Neuronal stem cell (in vitro differentiated cells): ENCODE measurements around the gene DEGS2.

ENCODE experiments used
- DNase-seq: peaks from one replicate; pipeline ENCODE4 v3.0.0-alpha.2; 2013; ENCODE audit warnings: low spot score
- H2AFZ ChIP-seq: one replicate; pipeline ENCODE4 v1.6.1; 2013; ENCODE audit warnings: mild to moderate bottlenecking, low read length, inconsistent platforms
- H2AK5ac ChIP-seq: 2 replicates; pipeline ENCODE4 v1.6.1; 2013; ENCODE audit warnings: low read depth, mild to moderate bottlenecking, inconsistent platforms, low read length, moderate library complexity, mixed read lengths
- H2BK120ac ChIP-seq: 2 replicates; pipeline ENCODE4 v1.6.1; 2013; ENCODE audit warnings: low read depth, mild to moderate bottlenecking, inconsistent platforms, low read length, moderate library complexity, mixed read lengths
- H2BK12ac ChIP-seq: one replicate; pipeline ENCODE4 v1.6.1; 2013; ENCODE audit warnings: low read length, inconsistent platforms
- H2BK15ac ChIP-seq: 2 replicates; pipeline ENCODE4 v1.6.1; 2013; ENCODE audit warnings: mild to moderate bottlenecking, low read length, inconsistent platforms, mixed read lengths
- H2BK5ac ChIP-seq: one replicate; pipeline ENCODE4 v1.6.1; 2013; ENCODE audit warnings: inconsistent platforms, mild to moderate bottlenecking, low read length, moderate library complexity
- H3K14ac ChIP-seq: one replicate; pipeline ENCODE4 v1.6.1; 2013; ENCODE audit warnings: low read length, inconsistent platforms
- H3K18ac ChIP-seq: 2 replicates; pipeline ENCODE4 v1.6.1; 2013; ENCODE audit warnings: low read length, inconsistent platforms
- H3K23ac ChIP-seq: 2 replicates; pipeline ENCODE4 v1.6.1; 2013; ENCODE audit warnings: low read depth, mild to moderate bottlenecking, mixed read lengths, low read length, inconsistent platforms; ENCODE audit not compliant: poor library complexity
- H3K27ac ChIP-seq: replicated peaks from 3 replicates; pipeline ENCODE4 v1.5.1; 2013; ENCODE audit warnings: low read length, inconsistent platforms
- H3K27me3 ChIP-seq, 3 experiments: 2 replicates each; pipeline ENCODE4 v1.6.1; 2013; ENCODE audit warnings: low read length in 3 of 3, mild to moderate bottlenecking in 2 of 3, inconsistent platforms in 1 of 3, low read depth in 1 of 3, mixed read lengths in 1 of 3, moderate library complexity in 1 of 3; ENCODE audit not compliant: control insufficient read depth in 3 of 3, insufficient read depth in 3 of 3
- H3K36me3 ChIP-seq, 2 donors: replicated peaks in 1 of 2; 2 replicates each; pipeline ENCODE4 v1.6.1; 2013; ENCODE audit warnings: low read length in 2 of 2; ENCODE audit not compliant: control insufficient read depth in 2 of 2, insufficient read depth in 2 of 2
- H3K4ac ChIP-seq: 2 replicates; pipeline ENCODE4 v1.6.1; 2013; ENCODE audit warnings: inconsistent platforms, mild to moderate bottlenecking, low read length, moderate library complexity
- H3K4me1 ChIP-seq, 2 donors: 1 replicate in 1 of 2; 2 replicates in 1 of 2; pipeline ENCODE4 v1.6.1; 2013; ENCODE audit warnings: low read length in 2 of 2, low read depth in 1 of 2; ENCODE audit not compliant: control insufficient read depth in 2 of 2, insufficient read depth in 1 of 2
- H3K4me2 ChIP-seq: one replicate; pipeline ENCODE4 v1.6.1; 2013; ENCODE audit warnings: mild to moderate bottlenecking, low read length, inconsistent platforms; ENCODE audit not compliant: insufficient read depth, poor library complexity, severe bottlenecking
- H3K4me3 ChIP-seq, 2 donors: 2 replicates each; pipeline ENCODE4 v1.5.1; 2013; ENCODE audit warnings: low read length in 2 of 2, mild to moderate bottlenecking in 2 of 2, inconsistent platforms in 1 of 2, moderate library complexity in 1 of 2
- H3K79me1 ChIP-seq: one replicate; pipeline ENCODE4 v1.6.1; 2013; ENCODE audit warnings: low read depth, mild to moderate bottlenecking, inconsistent platforms, low read length, moderate library complexity
- H3K9ac ChIP-seq: one replicate; pipeline ENCODE4 v1.6.1; 2013; ENCODE audit warnings: mild to moderate bottlenecking, low read depth, low read length, inconsistent platforms; ENCODE audit not compliant: poor library complexity
- H3K9me3 ChIP-seq, 2 donors: replicated peaks in 1 of 2; 2 replicates each; pipeline versions ENCODE3 to v1.6.1; 2013; ENCODE audit warnings: low read length in 2 of 2, mild to moderate bottlenecking in 2 of 2, inconsistent platforms in 1 of 2, low read depth in 1 of 2, mixed read lengths in 1 of 2, moderate library complexity in 1 of 2; ENCODE audit not compliant: control insufficient read depth in 2 of 2, insufficient read depth in 1 of 2
- H4K8ac ChIP-seq: one replicate; pipeline ENCODE4 v1.6.1; 2013; ENCODE audit warnings: low read depth, mild to moderate bottlenecking, inconsistent platforms, low read length, moderate library complexity
- H4K91ac ChIP-seq: one replicate; pipeline ENCODE4 v1.6.1; 2013; ENCODE audit warnings: low read length, low read depth, mild to moderate bottlenecking, inconsistent platforms; ENCODE audit not compliant: poor library complexity
- WGBS, 2 donors: extraction: QIAGEN DNeasy Blood & Tissue Kit; methylation state at CpG; one replicate each; pipeline ENCODE4 v1.1.7; 2013; ENCODE audit warnings: missing lambda C conversion rate in 2 of 2, mixed read lengths in 1 of 2; ENCODE audit not compliant: insufficient read length in 2 of 2, insufficient replicate concordance in 1 of 2; ENCODE audit errors: extremely low coverage in 2 of 2; 5-methylcytosine and 5-hydroxymethylcytosine counted together

The DEGS2 gene

GRCh38 chr14:100116134-100116533 lies 43.3 kb downstream of the DEGS2 start:
- Histone ChIP-seq H3K23ac (no peak overlapping the region), H3K36me3 (peaks cover 0 to 18% of the 10 kb centered on the region in 2 donors), H3K4me3 (no peak overlapping the region), H2BK120ac (no peak overlapping the region), H2AFZ (no peak overlapping the region), H3K14ac (no peak overlapping the region), H2BK12ac (no peak overlapping the region), H3K4ac (no peak overlapping the region), H3K4me2 (no peak overlapping the region), H2BK5ac (no peak overlapping the region), H4K91ac (no peak overlapping the region), H3K27me3 (peaks cover 0 to 1% (median 0%) of the 10 kb centered on the region in 3 experiments), H3K18ac (peak overlapping the region; percentile 25), H4K8ac (no peak overlapping the region), H2AK5ac (no peak overlapping the region), H3K9ac (peak overlapping the region; percentile 7), H2BK15ac (no peak overlapping the region), H3K9me3 (peaks cover 0 to 2% of the 10 kb centered on the region in 2 donors), H3K79me1 (no peaks in the 10 kb centered on the region), H3K27ac (no peak overlapping the region), H3K4me1 (peaks cover 0 to 13% of the 10 kb centered on the region in 2 donors)
- no CpG with 5 or more reads among the region's 3 CpGs for WGBS, 2 donors
- DNase-seq: no peak

GRCh38 chr14:100115726-100116125 lies 43.7 kb downstream of the DEGS2 start:
- Histone ChIP-seq H3K36me3 (peaks cover 0 to 20% of the 10 kb centered on the region in 2 donors), H4K91ac (no peak overlapping the region), H3K4ac (no peak overlapping the region), H3K18ac (peak overlapping the region; percentile 25), H3K14ac (no peak overlapping the region), H4K8ac (no peak overlapping the region), H3K27ac (no peak overlapping the region), H3K4me3 (peak overlapping the region in 1 of 2 donors; percentile 9), H3K4me1 (peaks cover 0 to 13% of the 10 kb centered on the region in 2 donors), H2BK5ac (no peak overlapping the region), H2BK120ac (no peak overlapping the region), H2AFZ (no peak overlapping the region), H2BK15ac (no peak overlapping the region), H3K4me2 (no peak overlapping the region), H3K9ac (peak overlapping the region; percentile 7), H3K23ac (no peak overlapping the region), H3K27me3 (peaks cover 0 to 1% (median 0%) of the 10 kb centered on the region in 3 experiments), H3K79me1 (no peaks in the 10 kb centered on the region), H2AK5ac (no peak overlapping the region), H3K9me3 (peaks cover 0 to 2% of the 10 kb centered on the region in 2 donors), H2BK12ac (no peak overlapping the region)
- no peak for DNase-seq
- WGBS, 2 donors: no CpG with 5 or more reads among the region's 8 CpGs

- H3K14ac ChIP-seq: no peak overlapping the region
- peak overlapping the region; percentile 18 for H3K23ac ChIP-seq
- H3K9ac ChIP-seq: peak overlapping the region; percentile 25
- no CpG with 5 or more reads among the region's 6 CpGs for WGBS, 2 donors
- DNase-seq: no peak
- no peak overlapping the region for H2BK120ac ChIP-seq
- H3K4ac ChIP-seq: no peak overlapping the region
- H2AFZ ChIP-seq: no peak overlapping the region
- H3K79me1 ChIP-seq: no peaks in the 10 kb centered on the region
- H3K4me3 ChIP-seq: peak overlapping the region in 1 of 2 donors; percentile 9
- no peak overlapping the region for H2AK5ac ChIP-seq
- peaks cover 0 to 25% of the 10 kb centered on the region in 2 donors for H3K36me3 ChIP-seq
- H3K27me3 ChIP-seq: peaks cover 0 to 1% (median 0%) of the 10 kb centered on the region in 3 experiments
- H2BK15ac ChIP-seq: no peak overlapping the region
- no peak overlapping the region for H2BK5ac ChIP-seq
- H3K4me2 ChIP-seq: no peak overlapping the region
- H2BK12ac ChIP-seq: no peak overlapping the region
- no peak overlapping the region for H3K27ac ChIP-seq
- H4K8ac ChIP-seq: no peak overlapping the region
- peaks cover 0 to 13% of the 10 kb centered on the region in 2 donors for H3K4me1 ChIP-seq
- H3K18ac ChIP-seq: no peak overlapping the region
- H4K91ac ChIP-seq: no peak overlapping the region
- H3K9me3 ChIP-seq: peaks cover 0 to 2% of the 10 kb centered on the region in 2 donors
Measured at GRCh38 chr14:100115236-100115635, 44.2 kb downstream of the DEGS2 start.

DNA sequence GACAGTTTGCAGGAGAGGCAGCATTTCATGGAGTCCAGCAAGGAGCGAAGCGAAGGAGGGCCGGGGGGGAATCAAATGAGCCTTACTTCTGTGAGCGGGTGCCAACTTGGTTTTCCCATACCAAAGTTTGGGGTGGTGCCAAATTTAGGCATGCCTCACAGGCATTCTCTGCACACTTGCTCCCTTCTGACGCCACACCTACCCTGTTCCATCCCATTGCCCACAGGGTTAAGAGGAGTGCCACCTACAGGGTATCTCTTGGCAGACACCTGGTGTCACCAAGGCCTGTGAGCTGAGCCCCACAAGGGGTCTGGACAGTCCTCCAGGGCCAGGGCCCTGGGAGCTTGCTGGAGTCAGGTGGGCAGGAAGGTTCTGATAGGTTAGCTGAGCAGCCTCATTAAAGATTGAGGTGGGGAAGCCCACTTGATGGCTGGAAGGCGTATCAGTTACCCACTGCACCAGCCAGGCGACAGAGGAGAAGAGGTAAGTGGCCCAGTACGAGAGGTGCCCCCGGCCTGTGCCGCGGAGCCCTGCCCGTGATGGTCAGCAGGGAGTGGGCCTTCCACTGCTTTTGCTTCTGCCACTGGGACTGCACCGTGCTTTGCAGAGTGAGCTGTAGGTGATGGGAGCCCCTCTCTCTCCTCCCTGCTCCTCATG lies 45.2 kb downstream of the DEGS2 start:
- H3K79me1 ChIP-seq: no peaks in the 10 kb centered on the region
- no peak overlapping the region for H2BK120ac ChIP-seq
- peak overlapping the region; percentile 43 for H3K14ac ChIP-seq
- H3K27me3 ChIP-seq: peaks cover 0 to 1% (median 0%) of the 10 kb centered on the region in 3 experiments
- H3K4me3 ChIP-seq: no peak overlapping the region
- no peak for DNase-seq
- H2AK5ac ChIP-seq: no peak overlapping the region
- H4K8ac ChIP-seq: no peak overlapping the region
- H3K4me2 ChIP-seq: no peak overlapping the region
- H3K4ac ChIP-seq: no peak overlapping the region
- H2BK5ac ChIP-seq: no peak overlapping the region
- no peak overlapping the region for H3K18ac ChIP-seq
- peaks cover 0 to 2% of the 10 kb centered on the region in 2 donors for H3K9me3 ChIP-seq
- H2AFZ ChIP-seq: no peak overlapping the region
- no peak overlapping the region for H3K23ac ChIP-seq
- peaks cover 3 to 30% of the 10 kb centered on the region in 2 donors for H3K36me3 ChIP-seq
- no peak overlapping the region for H3K27ac ChIP-seq
- H2BK12ac ChIP-seq: no peak overlapping the region
- no peak overlapping the region for H3K9ac ChIP-seq
- WGBS, 2 donors: no CpG with 5 or more reads among the region's 13 CpGs
- H4K91ac ChIP-seq: peak overlapping the region; percentile 54
- H2BK15ac ChIP-seq: no peak overlapping the region
- H3K4me1 ChIP-seq: peaks cover 0 to 13% of the 10 kb centered on the region in 2 donors
